GM12801 (cell line): ENCODE measurements around the gene USP2.

Source experiments
- CTCF ChIP-seq: IDR thresholded peaks from one replicate; pipeline ENCODE4 v1.5.1; 2011; ENCODE audit warnings: control low read depth; ENCODE audit not compliant: insufficient read length; ENCODE audit errors: extremely low read depth

USP2 gene

GRCh38 chr11:119378851-119379465, 2.5 kb downstream of the USP2 start:
- no peak for TF ChIP-seq CTCF

GRCh38 chr11:119377961-119378667, 3.4 kb downstream of the USP2 start:
- TF ChIP-seq CTCF: no peak

- TF ChIP-seq CTCF: no peak
Measured at GRCh38 chr11:119377112-119377901, 4.2 kb downstream of the USP2 start.

- no peak for TF ChIP-seq CTCF
Measured at GRCh38 chr11:119376197-119376847, 5.2 kb downstream of the USP2 start.

GRCh38 chr11:119375337-119376196, 5.9 kb downstream of the USP2 start:
- TF ChIP-seq CTCF: no peak

- TF ChIP-seq CTCF: no peak
Measured at GRCh38 chr11:119374632-119375336, 6.7 kb downstream of the USP2 start.
